C4-2B (cell line): ENCODE measurements around the gene HAO2.
"Not testable (repeated sequence)": the region's sequence is repeated elsewhere in the genome, so short reads cannot be mapped to it uniquely, and the experiment has no call there.

Experiments used
- H3K27ac ChIP-seq: fragments of 450-650 bp; 2 replicates; pipeline ENCODE4 v1.5.1; 2017
- ZFX ChIP-seq: fragments of 450-650 bp; IDR thresholded peaks from 2 replicates; pipeline ENCODE4 v1.6.1; 2017
- TF ChIP-seq, protein P1 (sequence below): fragments of 450-650 bp; conservative IDR thresholded peaks from 2 replicates; pipeline ENCODE4 v1.5.1; 2017; ENCODE audit warnings: mild to moderate bottlenecking

Gene HAO2

GRCh38 chr1:119333163-119333896 is 35.3 kb upstream of the HAO2 start:
- H3K27ac ChIP-seq, result no peak overlapping the region
- no peak for TF ChIP-seq ZFX
- TF ChIP-seq, protein P1, sequence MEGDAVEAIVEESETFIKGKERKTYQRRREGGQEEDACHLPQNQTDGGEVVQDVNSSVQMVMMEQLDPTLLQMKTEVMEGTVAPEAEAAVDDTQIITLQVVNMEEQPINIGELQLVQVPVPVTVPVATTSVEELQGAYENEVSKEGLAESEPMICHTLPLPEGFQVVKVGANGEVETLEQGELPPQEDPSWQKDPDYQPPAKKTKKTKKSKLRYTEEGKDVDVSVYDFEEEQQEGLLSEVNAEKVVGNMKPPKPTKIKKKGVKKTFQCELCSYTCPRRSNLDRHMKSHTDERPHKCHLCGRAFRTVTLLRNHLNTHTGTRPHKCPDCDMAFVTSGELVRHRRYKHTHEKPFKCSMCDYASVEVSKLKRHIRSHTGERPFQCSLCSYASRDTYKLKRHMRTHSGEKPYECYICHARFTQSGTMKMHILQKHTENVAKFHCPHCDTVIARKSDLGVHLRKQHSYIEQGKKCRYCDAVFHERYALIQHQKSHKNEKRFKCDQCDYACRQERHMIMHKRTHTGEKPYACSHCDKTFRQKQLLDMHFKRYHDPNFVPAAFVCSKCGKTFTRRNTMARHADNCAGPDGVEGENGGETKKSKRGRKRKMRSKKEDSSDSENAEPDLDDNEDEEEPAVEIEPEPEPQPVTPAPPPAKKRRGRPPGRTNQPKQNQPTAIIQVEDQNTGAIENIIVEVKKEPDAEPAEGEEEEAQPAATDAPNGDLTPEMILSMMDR, result no peak

DNA sequence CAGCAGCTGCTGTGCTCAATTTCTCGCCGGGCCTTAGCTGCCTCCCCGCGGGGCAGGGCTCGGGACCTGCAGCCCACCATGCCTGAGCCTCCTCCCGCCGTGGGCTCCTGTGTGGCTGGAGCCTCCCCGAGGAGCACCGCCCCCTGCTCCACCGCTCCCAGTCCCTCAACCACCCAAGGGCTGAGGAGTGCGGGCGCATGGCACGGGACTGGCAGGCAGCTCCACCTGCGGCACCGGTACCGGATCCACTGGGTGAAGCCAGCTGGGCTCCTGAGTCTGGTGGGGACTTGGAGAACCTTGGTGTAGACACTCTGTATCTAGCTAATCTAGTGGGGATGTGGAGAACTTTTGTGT is 34.7 kb upstream of the HAO2 start:
- H3K27ac ChIP-seq, result not testable (repeated sequence)

GRCh38 chr1:119336848-119337247 is 31.7 kb upstream of the HAO2 start:
- H3K27ac ChIP-seq, result no peak overlapping the region
- TF ChIP-seq, protein P1, result no peak
- TF ChIP-seq ZFX, result no peak

GRCh38 chr1:119338004-119338403 is 30.6 kb upstream of the HAO2 start:
- TF ChIP-seq ZFX, result no peak
- TF ChIP-seq, protein P1, result no peak
- H3K27ac ChIP-seq, result no peak overlapping the region

- H3K27ac ChIP-seq, result no peak overlapping the region
- no peak for TF ChIP-seq ZFX
These were observed 29.8 kb upstream of the HAO2 start for GRCh38 chr1:119338757-119339156.

DNA sequence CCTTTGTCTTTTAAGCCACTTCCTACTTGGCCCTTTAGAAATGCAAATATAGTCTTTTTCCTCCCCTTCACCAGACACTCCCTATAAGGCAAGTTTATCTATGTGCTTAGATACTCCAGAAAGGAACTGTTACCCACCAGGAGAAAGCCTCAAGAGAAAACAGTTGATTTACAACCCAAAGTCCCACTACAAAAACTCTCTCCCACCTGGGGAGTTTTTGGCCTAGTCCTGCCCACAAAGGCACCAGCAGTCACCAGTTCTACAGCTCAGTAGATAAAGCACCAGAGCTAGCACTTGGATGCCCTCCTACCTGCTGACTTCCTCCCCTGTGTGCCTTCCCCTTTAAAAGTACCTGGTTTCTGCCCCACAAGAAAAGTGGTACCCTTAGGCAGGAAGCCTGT is 27.7 kb upstream of the HAO2 start:
- TF ChIP-seq ZFX, result no peak
- TF ChIP-seq, protein P1, result no peak
- H3K27ac ChIP-seq, result no peak overlapping the region

GRCh38 chr1:119341372-119341947 is 27.1 kb upstream of the HAO2 start:
- H3K27ac ChIP-seq, result no peak overlapping the region
- no peak for TF ChIP-seq ZFX
- TF ChIP-seq, protein P1, result no peak

- TF ChIP-seq, protein P1, result no peak
- no peak for TF ChIP-seq ZFX
- no peak overlapping the region for H3K27ac ChIP-seq
These were observed 23.2 kb upstream of the HAO2 start for GRCh38 chr1:119345398-119345797.
